BLaER1 (cell line): ENCODE results near the gene IL27RA.
"Not testable (repeated sequence)": the region's sequence is repeated elsewhere in the genome, so short reads cannot be mapped to it uniquely, and the experiment has no call there.

Source experiments
- H3K27ac ChIP-seq: shearing (Covaris generic); formaldehyde crosslinking; 2 replicates; pipeline ENCODE4 v1.8.1; 2022
- H3K27me3 ChIP-seq: shearing (Covaris generic); formaldehyde crosslinking; 2 replicates; pipeline ENCODE4 v1.8.1; 2022
- H3K36me3 ChIP-seq: shearing (Covaris generic); formaldehyde crosslinking; 2 replicates; pipeline ENCODE4 v1.8.1; 2022
- H3K4me1 ChIP-seq: shearing (Covaris generic); formaldehyde crosslinking; 2 replicates; pipeline ENCODE4 v1.8.1; 2022
- H3K4me2 ChIP-seq: shearing (Covaris generic); formaldehyde crosslinking; 2 replicates; pipeline ENCODE4 v1.8.1; 2022
- H3K4me3 ChIP-seq: shearing (Covaris generic); formaldehyde crosslinking; 2 replicates; pipeline ENCODE4 v1.8.1; 2022
- H3K9ac ChIP-seq: shearing (Covaris generic); formaldehyde crosslinking; 2 replicates; pipeline ENCODE4 v1.8.1; 2022
- H3K9me3 ChIP-seq: shearing (Covaris generic); formaldehyde crosslinking; 2 replicates; pipeline ENCODE4 v1.8.1; 2022
- H4K20me1 ChIP-seq: shearing (Covaris generic); formaldehyde crosslinking; 2 replicates; pipeline ENCODE4 v1.8.1; 2022
- Cebpa-rat ChIP-seq: shearing (Covaris generic); IDR thresholded peaks from 2 replicates; pipeline ENCODE4 v1.8.1; 2022

IL27RA gene

GRCh38 chr19:14048443-14049153, 17.0 kb downstream of the IL27RA start:
- Histone ChIP-seq H3K4me3 (no peak overlapping the region), H3K9ac (no peak overlapping the region), H3K4me2 (no peak overlapping the region), H3K36me3 (peaks cover 34% of the 10 kb centered on the region), H3K27ac (no peak overlapping the region), H4K20me1 (no peaks in the 10 kb centered on the region), H3K4me1 (peaks cover 25% of the 10 kb centered on the region), H3K9me3 (peaks cover 5% of the 10 kb centered on the region), H3K27me3 (no peaks in the 10 kb centered on the region)
- no peak for TF ChIP-seq Cebpa-rat

- H3K4me1 ChIP-seq: peaks cover 21% of the 10 kb centered on the region
- no peak overlapping the region for H3K4me3 ChIP-seq
- H3K27ac ChIP-seq: no peak overlapping the region
- peaks cover 9% of the 10 kb centered on the region; the same call in 1 of the 2 replicates for H3K27me3 ChIP-seq
- no peak overlapping the region for H3K4me2 ChIP-seq
- peaks cover 5% of the 10 kb centered on the region for H3K9me3 ChIP-seq
- H3K9ac ChIP-seq: no peak overlapping the region
- TF ChIP-seq Cebpa-rat: no peak
- H4K20me1 ChIP-seq: no peaks in the 10 kb centered on the region
- H3K36me3 ChIP-seq: peaks cover 34% of the 10 kb centered on the region
Measured at GRCh38 chr19:14050512-14050911, 18.9 kb downstream of the IL27RA start.

GRCh38 chr19:14050961-14051360, 19.4 kb downstream of the IL27RA start:
- H3K4me2 ChIP-seq, H3K4me3 ChIP-seq, H3K9me3 ChIP-seq, H4K20me1 ChIP-seq, H3K27ac ChIP-seq, H3K9ac ChIP-seq: not testable (repeated sequence)
- peaks cover 34% of the 10 kb centered on the region for H3K36me3 ChIP-seq
- H3K4me1 ChIP-seq: peaks cover 16% of the 10 kb centered on the region
- peaks cover 10% of the 10 kb centered on the region for H3K27me3 ChIP-seq

- Histone ChIP-seq H3K9ac (no peak overlapping the region), H3K4me3 (no peak overlapping the region), H3K27me3 (peaks cover 21% of the 10 kb centered on the region), H3K27ac (no peak overlapping the region), H3K36me3 (peaks cover 34% of the 10 kb centered on the region), H4K20me1 (no peaks in the 10 kb centered on the region), H3K4me1 (peaks cover 6% of the 10 kb centered on the region), H3K9me3 (peaks cover 5% of the 10 kb centered on the region), H3K4me2 (no peak overlapping the region)
- TF ChIP-seq Cebpa-rat: no peak
Measured at GRCh38 chr19:14051980-14052379, 20.4 kb downstream of the IL27RA start.

GRCh38 chr19:14052470-14052869, 20.9 kb downstream of the IL27RA start:
- H3K27ac ChIP-seq: no peak overlapping the region
- H4K20me1 ChIP-seq: no peaks in the 10 kb centered on the region
- H3K9me3 ChIP-seq: peaks cover 5% of the 10 kb centered on the region
- TF ChIP-seq Cebpa-rat: no peak
- H3K27me3 ChIP-seq: peaks cover 25% of the 10 kb centered on the region
- peaks cover 1% of the 10 kb centered on the region; the same call in 1 of the 2 replicates for H3K4me1 ChIP-seq
- no peak overlapping the region for H3K4me2 ChIP-seq
- H3K9ac ChIP-seq: no peak overlapping the region
- peaks cover 34% of the 10 kb centered on the region for H3K36me3 ChIP-seq
- no peak overlapping the region for H3K4me3 ChIP-seq

- no peak overlapping the region for H3K4me2 ChIP-seq
- H3K4me1 ChIP-seq: peaks cover 4% of the 10 kb centered on the region
- H3K27me3 ChIP-seq: peaks cover 30% of the 10 kb centered on the region
- peaks cover 5% of the 10 kb centered on the region for H3K9me3 ChIP-seq
- no peak overlapping the region for H3K9ac ChIP-seq
- no peak overlapping the region for H3K27ac ChIP-seq
- H3K36me3 ChIP-seq: peaks cover 31% of the 10 kb centered on the region
- no peak overlapping the region for H3K4me3 ChIP-seq
- no peaks in the 10 kb centered on the region for H4K20me1 ChIP-seq
- TF ChIP-seq Cebpa-rat: no peak
Measured at GRCh38 chr19:14053032-14053431, 21.5 kb downstream of the IL27RA start.

- H3K36me3 ChIP-seq: peaks cover 26% of the 10 kb centered on the region
- H3K9me3 ChIP-seq: peaks cover 1% of the 10 kb centered on the region
- no peak overlapping the region for H3K9ac ChIP-seq
- peaks cover 35% of the 10 kb centered on the region for H3K27me3 ChIP-seq
- no peak overlapping the region for H3K27ac ChIP-seq
- no peaks in the 10 kb centered on the region for H4K20me1 ChIP-seq
- TF ChIP-seq Cebpa-rat: no peak
- no peak overlapping the region for H3K4me3 ChIP-seq
- no peak overlapping the region for H3K4me2 ChIP-seq
- H3K4me1 ChIP-seq: peaks cover 7% of the 10 kb centered on the region
Measured at GRCh38 chr19:14053500-14053899, 21.9 kb downstream of the IL27RA start.

- no peak overlapping the region for H3K9ac ChIP-seq
- no peaks in the 10 kb centered on the region for H3K9me3 ChIP-seq
- no peak for TF ChIP-seq Cebpa-rat
- peaks cover 41% of the 10 kb centered on the region for H3K27me3 ChIP-seq
- no peaks in the 10 kb centered on the region for H4K20me1 ChIP-seq
- H3K27ac ChIP-seq: no peak overlapping the region
- H3K36me3 ChIP-seq: peaks cover 20% of the 10 kb centered on the region; the same call in 1 of the 2 replicates
- no peak overlapping the region for H3K4me2 ChIP-seq
- H3K4me3 ChIP-seq: no peak overlapping the region
- H3K4me1 ChIP-seq: peaks cover 7% of the 10 kb centered on the region
Measured at GRCh38 chr19:14054099-14054498, 22.5 kb downstream of the IL27RA start.

GRCh38 chr19:14054721-14055120, 23.2 kb downstream of the IL27RA start:
- peaks cover 11% of the 10 kb centered on the region for H3K4me1 ChIP-seq

GRCh38 chr19:14055396-14055795, 23.8 kb downstream of the IL27RA start:
- Histone ChIP-seq H3K27me3 (peaks cover 43% of the 10 kb centered on the region), H3K36me3 (peaks cover 16% of the 10 kb centered on the region; the same call in 1 of the 2 replicates), H3K4me1 (peaks cover 18% of the 10 kb centered on the region), H3K4me3 (no peak overlapping the region), H4K20me1 (no peaks in the 10 kb centered on the region), H3K27ac (no peak overlapping the region), H3K9me3 (no peaks in the 10 kb centered on the region), H3K9ac (no peak overlapping the region), H3K4me2 (no peak overlapping the region)
- TF ChIP-seq Cebpa-rat: no peak

More at GRCh38 chr19:14054721-14055120, 23.2 kb downstream of the IL27RA start:
- no peak for TF ChIP-seq Cebpa-rat
- H3K4me3 ChIP-seq: no peak overlapping the region
- H3K27me3 ChIP-seq: peaks cover 43% of the 10 kb centered on the region
- H3K9ac ChIP-seq: no peak overlapping the region
- H4K20me1 ChIP-seq: no peaks in the 10 kb centered on the region
- H3K27ac ChIP-seq: no peak overlapping the region
- H3K4me2 ChIP-seq: no peak overlapping the region
- no peaks in the 10 kb centered on the region for H3K9me3 ChIP-seq
- peaks cover 20% of the 10 kb centered on the region; the same call in 1 of the 2 replicates for H3K36me3 ChIP-seq
